ENCODE results near the gene SEMA4F. TPM values are rescaled to one million over a fixed set of nuclear protein-coding genes. Genes with fewer than 3 reads are reported as not detected.

Gene SEMA4F
- total RNA-seq, 2 donors from 2014 or later = 3.0 to 3.9 TPM

- TF ChIP-seq CTCF (IDR thresholded peaks at IDR 0.05) = no peak
- no peak overlapping the region for H3K27ac ChIP-seq
- H3K4me1 ChIP-seq = no peaks in the 10 kb centered on the region
- no peak overlapping the region for H3K4me3 ChIP-seq
- no peak for DNase-seq (ENCODE audit: low spot score)
- H3K27me3 ChIP-seq = no peaks in the 10 kb centered on the region
- no peaks in the 10 kb centered on the region for H3K36me3 ChIP-seq
- no peaks in the 10 kb centered on the region for H3K9me3 ChIP-seq
These were observed 54.8 kb downstream of the SEMA4F start for GRCh38 chr2:74708883-74709282.

- TF ChIP-seq CTCF (IDR thresholded peaks at IDR 0.05) = no peak
These were observed 58.4 kb downstream of the SEMA4F start for GRCh38 chr2:74712223-74713053.

GRCh38 chr2:74714691-74715080, 60.6 kb downstream of the SEMA4F start:
- H3K27ac ChIP-seq = no peak overlapping the region
- H3K4me1 ChIP-seq = peaks cover 0 to 10% of the 10 kb centered on the region in 2 donors
- no peak overlapping the region for H3K4me3 ChIP-seq
- TF ChIP-seq CTCF (IDR thresholded peaks at IDR 0.05) = no peak
- H3K9me3 ChIP-seq = no peaks in the 10 kb centered on the region
- H3K27me3 ChIP-seq = no peaks in the 10 kb centered on the region
- no peak for DNase-seq (ENCODE audit: low spot score)
- H3K36me3 ChIP-seq = no peaks in the 10 kb centered on the region

More at GRCh38 chr2:74712223-74713053, 58.4 kb downstream of the SEMA4F start:
- H3K9me3 ChIP-seq = no peaks in the 10 kb centered on the region
- peaks cover 0 to 10% of the 10 kb centered on the region in 2 donors for H3K4me1 ChIP-seq
- no peaks in the 10 kb centered on the region for H3K27me3 ChIP-seq
- no peak overlapping the region for H3K27ac ChIP-seq
- no peak for DNase-seq (ENCODE audit: low spot score)
- no peaks in the 10 kb centered on the region for H3K36me3 ChIP-seq
- H3K4me3 ChIP-seq = no peak overlapping the region

GRCh38 chr2:74715081-74715791, 61.2 kb downstream of the SEMA4F start:
- Histone ChIP-seq H3K27me3 (no peaks in the 10 kb centered on the region), H3K9me3 (no peaks in the 10 kb centered on the region), H3K4me1 (peaks cover 0 to 10% of the 10 kb centered on the region in 2 donors), H3K36me3 (no peaks in the 10 kb centered on the region), H3K27ac (peak overlapping the region; percentile 20 to 68), H3K4me3 (peak overlapping the region; percentile 38 to 57)
- peak; percentile 87 for DNase-seq (ENCODE audit: low spot score)
- peak; percentile 78 to 93 for TF ChIP-seq CTCF (IDR thresholded peaks at IDR 0.05)

GRCh38 chr2:74715880-74716279, 61.8 kb downstream of the SEMA4F start:
- no peak for TF ChIP-seq CTCF (IDR thresholded peaks at IDR 0.05)
- H3K36me3 ChIP-seq = no peaks in the 10 kb centered on the region
- no peak for DNase-seq (ENCODE audit: low spot score)
- no peaks in the 10 kb centered on the region for H3K9me3 ChIP-seq
- no peak overlapping the region for H3K27ac ChIP-seq
- H3K4me3 ChIP-seq = peak overlapping the region in 1 of 2 donors; percentile 57
- H3K4me1 ChIP-seq = peaks cover 0 to 10% of the 10 kb centered on the region in 2 donors
- no peaks in the 10 kb centered on the region for H3K27me3 ChIP-seq
